ENCODE results near the gene ABL2. TPM values are rescaled to one million over a fixed set of nuclear protein-coding genes. Genes with fewer than 3 reads are reported as not detected.

The ABL2 gene
- total RNA-seq, 1 donor from 2014 or later: 18.6 TPM

GRCh38 chr1:179184403-179184802, 45.1 kb downstream of the ABL2 start:
- H3K4me3 Mint-ChIP-seq: no peak overlapping the region
- peaks cover 7% of the 10 kb centered on the region for H3K4me1 Mint-ChIP-seq (ENCODE audit: unreplicated experiment)
- no peaks in the 10 kb centered on the region for H3K9me3 Mint-ChIP-seq
- H3K36me3 Mint-ChIP-seq: peaks cover 3% of the 10 kb centered on the region
- DNase-seq (ENCODE audit: extremely low spot score, unreplicated experiment): no peak
- no peak overlapping the region for H3K27ac Mint-ChIP-seq
- TF ChIP-seq CTCF (conservative IDR thresholded peaks at IDR 0.05): no peak
- H3K27me3 Mint-ChIP-seq: no peaks in the 10 kb centered on the region

GRCh38 chr1:179183857-179184256, 45.6 kb downstream of the ABL2 start:
- no peaks in the 10 kb centered on the region for H3K27me3 Mint-ChIP-seq
- peaks cover 7% of the 10 kb centered on the region for H3K4me1 Mint-ChIP-seq (ENCODE audit: unreplicated experiment)
- no peaks in the 10 kb centered on the region for H3K9me3 Mint-ChIP-seq
- H3K27ac Mint-ChIP-seq: no peak overlapping the region
- TF ChIP-seq CTCF (conservative IDR thresholded peaks at IDR 0.05): no peak
- H3K36me3 Mint-ChIP-seq: no peaks in the 10 kb centered on the region
- DNase-seq (ENCODE audit: extremely low spot score, unreplicated experiment): no peak
- no peak overlapping the region for H3K4me3 Mint-ChIP-seq

GRCh38 chr1:179178950-179179349, 50.5 kb downstream of the ABL2 start:
- H3K27me3 Mint-ChIP-seq: no peaks in the 10 kb centered on the region
- H3K4me3 Mint-ChIP-seq: no peak overlapping the region
- TF ChIP-seq CTCF (conservative IDR thresholded peaks at IDR 0.05): no peak
- no peak overlapping the region for H3K27ac Mint-ChIP-seq
- H3K9me3 Mint-ChIP-seq: no peaks in the 10 kb centered on the region
- no peak for DNase-seq (ENCODE audit: extremely low spot score, unreplicated experiment)
- peaks cover 7% of the 10 kb centered on the region for H3K4me1 Mint-ChIP-seq (ENCODE audit: unreplicated experiment)
- no peaks in the 10 kb centered on the region for H3K36me3 Mint-ChIP-seq

GRCh38 chr1:179178183-179178582, 51.3 kb downstream of the ABL2 start:
- no peaks in the 10 kb centered on the region for H3K9me3 Mint-ChIP-seq
- no peak for DNase-seq (ENCODE audit: extremely low spot score, unreplicated experiment)
- peaks cover 3% of the 10 kb centered on the region for H3K4me1 Mint-ChIP-seq (ENCODE audit: unreplicated experiment)
- no peaks in the 10 kb centered on the region for H3K27me3 Mint-ChIP-seq
- no peaks in the 10 kb centered on the region for H3K36me3 Mint-ChIP-seq
- H3K4me3 Mint-ChIP-seq: no peak overlapping the region
- no peak for TF ChIP-seq CTCF (conservative IDR thresholded peaks at IDR 0.05)
- no peak overlapping the region for H3K27ac Mint-ChIP-seq

- peaks cover 3% of the 10 kb centered on the region for H3K4me1 Mint-ChIP-seq (ENCODE audit: unreplicated experiment)
- no peaks in the 10 kb centered on the region for H3K9me3 Mint-ChIP-seq
- no peak overlapping the region for H3K4me3 Mint-ChIP-seq
- H3K27me3 Mint-ChIP-seq: no peaks in the 10 kb centered on the region
- H3K36me3 Mint-ChIP-seq: no peaks in the 10 kb centered on the region
- no peak overlapping the region for H3K27ac Mint-ChIP-seq
- no peak for TF ChIP-seq CTCF (conservative IDR thresholded peaks at IDR 0.05)
- no peak for DNase-seq (ENCODE audit: extremely low spot score, unreplicated experiment)
Observed at GRCh38 chr1:179177615-179178014, 51.9 kb downstream of the ABL2 start.

GRCh38 chr1:179177182-179177581, 52.3 kb downstream of the ABL2 start:
- no peak for TF ChIP-seq CTCF (conservative IDR thresholded peaks at IDR 0.05)
- Mint-ChIP-seq H3K27me3 (no peaks in the 10 kb centered on the region), H3K4me1 (ENCODE audit: unreplicated experiment) (peaks cover 3% of the 10 kb centered on the region), H3K4me3 (no peak overlapping the region), H3K36me3 (no peaks in the 10 kb centered on the region), H3K9me3 (peaks cover 2% of the 10 kb centered on the region), H3K27ac (no peak overlapping the region)
- no peak for DNase-seq (ENCODE audit: extremely low spot score, unreplicated experiment)
